Suppressor macrophage (primary cell): ENCODE data around the gene EIF3M.
"Not testable (repeated sequence)": the region's sequence is repeated elsewhere in the genome, so short reads cannot be mapped to it uniquely, and the experiment has no call there.

ENCODE experiments used
- DNase-seq, 4 experiments: peaks; one replicate each; pipeline ENCODE4 v3.0.0-alpha.2; 2020 to 2022
- total RNA-seq, 17 experiments: gene quantifications; one replicate each; lab custom pipeline; 2026; ENCODE audit warnings: mixed read lengths in 6 of 17, inconsistent platforms in 3 of 17; lab: John Stamatoyannopoulos, UW

EIF3M gene
- total RNA-seq: 78.2 to 151 (median 115) reads per million in 17 experiments

DNA sequence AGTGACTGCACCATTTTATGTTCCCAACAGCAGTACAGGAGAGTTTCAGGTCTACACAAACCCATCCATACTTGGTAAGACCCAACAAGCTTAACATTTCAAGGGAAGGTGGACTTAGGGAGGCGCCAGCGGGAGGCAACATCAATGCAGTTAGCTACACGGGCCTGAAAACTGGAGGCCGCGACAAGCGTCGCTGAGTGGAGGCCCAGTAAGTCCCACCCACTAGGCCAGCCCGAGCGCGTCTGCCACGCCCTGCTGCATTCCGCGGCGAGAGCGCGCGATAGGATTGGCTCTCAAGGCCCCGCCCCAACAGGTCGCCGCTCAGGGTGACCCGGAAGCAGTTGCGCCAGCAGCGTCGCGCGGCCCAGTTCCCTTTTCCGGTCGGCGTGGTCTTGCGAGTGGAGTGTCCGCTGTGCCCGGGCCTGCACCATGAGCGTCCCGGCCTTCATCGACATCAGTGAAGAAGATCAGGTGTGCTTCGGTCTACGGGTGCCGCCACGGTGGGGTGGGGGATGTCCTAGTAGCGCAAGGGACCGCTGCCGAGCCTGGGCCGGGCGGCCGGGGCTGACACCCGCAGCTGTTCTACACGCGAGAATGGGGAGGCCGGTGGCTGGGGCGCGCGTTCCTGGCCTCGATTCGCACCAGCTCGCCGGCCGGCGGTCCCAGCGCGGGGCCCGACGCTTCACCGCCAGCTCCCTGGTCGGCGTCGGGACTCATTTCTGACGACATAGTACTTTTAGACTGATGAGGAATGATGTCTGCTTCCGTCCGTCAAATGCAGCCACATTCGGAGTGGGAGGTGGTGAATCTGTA, at the start of gene EIF3M:
TSS of gene EIF3M (plus strand) at position 373 of the 813 bp plus-strand sequence. CDS start at position 430, 57 bp downstream.
- peak; percentile 97 to 98 (median 98) for DNase-seq

DNA sequence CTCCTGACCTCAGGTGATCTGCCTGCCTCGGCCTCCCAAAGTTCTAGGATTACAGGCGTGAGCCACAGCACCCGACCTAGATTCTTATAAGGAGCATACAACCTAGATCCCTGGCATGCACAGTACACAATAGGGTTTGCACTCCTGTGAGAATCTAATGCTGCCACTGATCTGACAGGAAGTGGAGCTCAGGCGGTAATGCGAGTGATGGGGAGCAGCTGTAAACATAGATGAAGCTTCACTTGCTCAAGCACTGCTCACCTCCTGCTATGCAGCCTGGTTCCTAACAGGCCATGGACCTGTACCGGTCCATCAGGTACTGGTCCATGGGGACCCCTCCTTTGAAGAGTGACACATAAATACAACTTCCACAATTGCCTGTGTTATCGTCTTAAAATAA, 44.8 kb upstream of the EIF3M start:
- no peak for DNase-seq

DNA sequence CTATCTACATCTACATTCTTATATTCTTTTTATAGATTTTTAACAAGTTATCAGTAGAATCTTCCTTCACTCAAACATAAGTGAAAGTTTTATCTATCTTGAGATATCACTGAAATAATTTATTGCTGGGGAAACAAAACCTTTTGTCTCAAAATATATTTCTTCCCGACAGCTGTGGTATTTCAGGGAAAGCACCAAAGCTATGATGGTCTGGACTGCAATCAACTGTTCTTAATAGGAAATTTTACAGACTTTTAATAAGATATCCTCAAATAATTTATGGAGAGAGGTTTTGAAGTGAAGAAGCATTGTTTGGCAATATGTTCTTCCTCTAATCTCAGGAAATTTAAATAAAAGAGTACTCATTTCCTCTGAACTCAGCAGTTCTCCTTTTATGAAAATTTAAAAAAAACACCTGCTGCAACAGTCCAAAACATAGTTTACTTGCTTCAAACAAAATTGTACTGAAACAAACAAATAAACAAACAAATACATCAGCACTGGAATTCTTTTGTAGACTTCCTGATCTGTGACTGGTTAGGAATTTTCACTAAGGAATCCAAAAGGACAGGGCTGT, 33.9 kb upstream of the EIF3M start:
- DNase-seq: peak in 2 of 4 experiments; percentile 37 to 44

DNA sequence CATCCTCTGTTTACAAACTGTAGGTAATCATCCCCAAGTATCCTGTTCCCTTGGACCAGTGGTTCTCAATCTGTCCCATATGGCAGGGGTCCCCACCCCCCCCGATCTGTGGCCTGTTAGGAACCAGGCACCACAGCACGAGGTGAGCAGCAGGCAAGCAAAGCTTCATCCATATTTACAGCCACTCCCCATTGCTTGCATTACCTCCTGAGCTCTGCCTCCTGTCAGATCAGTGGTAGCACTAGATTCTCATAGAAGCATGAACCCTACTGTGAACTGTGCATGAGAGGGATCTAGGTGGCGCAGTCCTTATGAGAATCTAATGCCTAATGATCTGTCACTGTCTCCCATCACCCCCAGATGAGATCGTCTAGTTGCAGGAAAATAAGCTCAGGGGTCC, 33.4 kb upstream of the EIF3M start:
- DNase-seq: no peak

- DNase-seq: no peak
These were observed 28.5 kb upstream of the EIF3M start for GRCh38 chr11:32555091-32555490.

DNA sequence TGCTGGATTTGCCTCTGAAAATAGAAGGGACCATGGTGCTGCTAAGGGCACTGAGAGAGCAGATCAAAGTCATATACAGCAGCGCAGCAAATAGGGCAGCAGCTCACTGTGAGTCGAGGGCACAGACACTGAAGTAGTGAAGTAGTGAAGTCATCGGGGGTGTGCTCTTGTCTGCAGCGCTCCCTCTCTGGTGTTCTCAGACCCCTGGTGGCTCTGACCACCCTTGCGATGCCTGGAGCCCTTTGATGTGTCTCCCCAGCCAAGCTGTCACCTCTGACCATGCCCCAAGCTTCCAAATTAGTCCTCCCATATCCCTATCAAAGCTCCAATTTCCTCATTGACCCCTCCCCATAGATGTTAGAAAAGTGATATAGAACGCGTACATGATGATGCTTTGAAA, 27.7 kb upstream of the EIF3M start:
- DNase-seq: no peak

DNA sequence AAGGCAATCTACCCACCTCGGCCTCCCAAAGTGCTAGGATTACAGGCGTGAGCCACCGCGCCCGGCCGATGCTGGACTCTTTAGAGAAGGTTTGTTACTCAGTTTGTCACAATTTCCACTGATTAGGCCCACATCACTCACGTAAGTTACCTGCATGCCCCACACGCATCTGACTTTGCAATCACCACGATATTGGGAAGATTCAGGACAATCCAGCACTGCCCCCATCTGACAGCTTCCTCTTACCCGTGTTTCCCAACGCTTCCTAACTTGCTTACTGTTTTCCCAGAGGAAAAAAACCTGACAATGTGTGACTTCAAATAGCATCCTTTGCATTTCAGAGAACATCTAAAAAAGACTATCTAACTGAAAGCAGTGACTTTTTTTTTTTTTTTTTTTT, 21.8 kb upstream of the EIF3M start:
- DNase-seq: no peak

GRCh38 chr11:32562839-32563599, 20.6 kb upstream of the EIF3M start:
- DNase-seq: no peak

GRCh38 chr11:32563600-32563959, 20.1 kb upstream of the EIF3M start:
- DNase-seq: no peak

GRCh38 chr11:32566517-32566916, 17.1 kb upstream of the EIF3M start:
- DNase-seq: no peak

DNA sequence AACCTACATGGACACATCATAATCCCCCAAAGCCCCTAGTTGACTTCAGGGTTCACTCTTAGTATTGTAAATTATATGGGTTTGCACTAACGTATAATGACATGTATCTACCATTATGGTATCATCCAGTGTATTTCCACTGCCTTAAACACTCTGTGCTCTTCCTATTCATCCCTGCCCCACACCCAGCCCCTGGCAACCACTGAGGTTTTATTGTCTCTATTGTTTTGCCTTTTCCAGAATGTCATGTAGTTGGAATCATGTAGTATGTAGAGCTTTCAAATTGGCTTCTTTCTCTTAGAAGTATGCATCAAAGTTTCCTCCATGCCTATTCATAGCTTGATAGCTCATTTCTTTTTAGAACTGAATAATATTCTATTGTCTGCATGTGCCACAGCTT, 16.5 kb upstream of the EIF3M start:
- DNase-seq: no peak

GRCh38 chr11:32569313-32569881, 14.2 kb upstream of the EIF3M start:
- DNase-seq: no peak

GRCh38 chr11:32571039-32571438, 12.6 kb upstream of the EIF3M start:
- DNase-seq: no peak

GRCh38 chr11:32573228-32573627, 10.4 kb upstream of the EIF3M start:
- DNase-seq: peak in 3 of 4 experiments; percentile 47 to 58 (median 47)

GRCh38 chr11:32574421-32574820, 9.2 kb upstream of the EIF3M start:
- DNase-seq: no peak

- DNase-seq: no peak
These were observed 8.6 kb upstream of the EIF3M start for GRCh38 chr11:32575070-32575469.

DNA sequence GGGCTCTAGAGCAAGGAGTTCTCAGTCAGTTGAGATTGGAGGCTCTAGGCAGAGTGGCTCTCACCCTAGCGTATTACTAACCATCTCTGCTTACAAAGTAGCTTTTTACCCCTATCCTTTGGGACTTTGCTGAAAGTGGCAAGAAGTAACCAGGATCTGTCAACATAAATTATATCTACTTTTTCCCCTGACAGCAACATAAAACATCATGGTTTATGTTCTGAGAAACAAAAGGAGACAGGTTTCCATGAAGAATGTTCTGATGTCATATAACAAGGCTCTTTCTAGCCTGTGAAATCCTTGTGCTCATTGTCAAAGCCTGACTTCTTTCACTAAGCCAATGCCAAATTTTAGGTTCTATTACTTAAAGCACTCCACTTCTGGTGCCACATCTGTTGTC, 7.2 kb upstream of the EIF3M start:
- no peak for DNase-seq

- DNase-seq: no peak
These were observed 2.7 kb upstream of the EIF3M start for GRCh38 chr11:32580967-32581366.

- DNase-seq: no peak
These were observed 2.1 kb upstream of the EIF3M start for GRCh38 chr11:32581556-32581955.

- DNase-seq: peak in 1 of 4 experiments; percentile 7
These were observed 1.3 kb downstream of the EIF3M start for GRCh38 chr11:32584921-32585320.

DNA sequence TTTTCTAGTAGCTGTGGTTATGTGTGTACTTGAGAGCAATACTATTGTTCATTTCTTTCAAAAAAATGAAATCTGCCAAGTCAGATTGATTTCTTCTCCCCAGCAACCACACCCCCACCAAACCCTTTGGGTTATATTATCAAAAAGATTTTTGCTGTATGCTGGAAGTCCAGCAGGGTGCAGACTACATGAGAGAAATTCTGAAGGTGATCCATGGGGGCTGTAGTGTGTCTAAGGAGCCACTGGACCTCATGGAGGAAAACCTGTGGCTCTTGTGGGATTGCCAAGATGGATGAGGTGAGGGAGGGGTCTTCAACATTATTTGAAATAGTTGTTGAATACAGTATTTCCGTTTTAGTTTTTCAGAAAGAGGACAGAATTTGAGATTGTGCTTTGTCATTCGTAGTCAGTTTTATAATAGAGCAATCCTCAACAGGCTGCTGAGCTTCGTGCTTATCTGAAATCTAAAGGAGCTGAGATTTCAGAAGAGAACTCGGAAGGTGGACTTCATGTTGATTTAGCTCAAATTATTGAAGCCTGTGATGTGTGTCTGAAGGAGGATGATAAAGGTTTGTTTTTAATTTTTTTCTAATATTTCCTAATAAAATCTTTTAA, 3.1 kb downstream of the EIF3M start:
- DNase-seq: peak in 2 of 4 experiments; percentile 17 to 34

DNA sequence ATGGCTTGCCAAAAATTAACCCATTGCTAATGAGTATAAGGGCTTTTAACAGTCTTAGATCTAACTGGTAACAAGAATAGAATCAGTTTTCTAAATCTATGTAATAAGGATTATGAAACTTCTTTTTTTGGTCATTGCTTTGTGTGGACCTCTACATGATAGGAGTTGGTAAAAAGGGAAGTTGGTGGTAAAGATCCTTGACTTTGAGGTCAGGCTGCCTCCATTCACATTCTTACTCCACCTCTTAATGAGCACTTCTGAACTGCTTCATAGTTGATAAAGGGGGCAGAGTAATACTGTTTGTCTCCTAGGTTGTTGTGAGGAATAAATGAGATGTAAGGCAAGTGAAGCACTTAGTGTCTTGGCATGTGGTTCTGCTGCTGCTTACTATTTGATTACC, 10.6 kb downstream of the EIF3M start:
- peak; percentile 18 to 66 (median 44) for DNase-seq

- DNase-seq: not testable (repeated sequence)
These were observed 12.5 kb downstream of the EIF3M start for GRCh38 chr11:32596114-32596513.
